OCI-LY3 (cell line): ENCODE data around the gene PIEZO2.

Experiments
- H2AFZ ChIP-seq: fragments of 200-600, 300-600 bp; shearing (Covaris generic); 2 replicates; pipeline ENCODE4 v1.6.0; 2014; ENCODE audit warnings: antibody characterized with exemption, low read depth, low read length
- H3K27ac ChIP-seq: fragments of 200-600, 300-600 bp; sonication (generic); 2 replicates; pipeline ENCODE4 v1.5.1; 2014; ENCODE audit warnings: mild to moderate bottlenecking, low read length, moderate library complexity, mixed read lengths
- H3K27me3 ChIP-seq: fragments of 200-600, 300-600 bp; sonication (generic); 2 replicates; pipeline ENCODE4 v1.6.1; 2014; ENCODE audit warnings: low read depth, low read length, mixed read lengths
- H3K36me3 ChIP-seq: fragments of 200-600, 300-600 bp; sonication (generic); replicated peaks from 2 replicates; pipeline ENCODE3; 2014; ENCODE audit warnings: low read depth, low read length, mixed read lengths
- H3K4me1 ChIP-seq: fragments of 300-600, 200-600 bp; sonication (generic); 2 replicates; pipeline ENCODE4 v1.6.1; 2014; ENCODE audit warnings: low read length, mixed read lengths
- H3K4me2 ChIP-seq: fragments of 200-600, 300-600 bp; sonication (generic); 2 replicates; pipeline ENCODE4 v1.6.1; 2014; ENCODE audit warnings: low read length, mixed read lengths
- H3K4me3 ChIP-seq: fragments of 300-600, 200-600 bp; sonication (generic); 2 replicates; pipeline ENCODE4 v1.5.1; 2014; ENCODE audit warnings: antibody characterized with exemption, mild to moderate bottlenecking, low read length, moderate library complexity
- H3K79me2 ChIP-seq: fragments of 300-600, 200-600 bp; shearing (Covaris generic); 2 replicates; pipeline ENCODE4 v1.6.1; 2014; ENCODE audit warnings: mild to moderate bottlenecking, low read length, mixed read lengths
- H3K9ac ChIP-seq: fragments of 300-600, 200-600 bp; shearing (Covaris generic); 2 replicates; pipeline ENCODE4 v1.6.0; 2014; ENCODE audit warnings: mild to moderate bottlenecking, low read length, moderate library complexity
- H3K9me3 ChIP-seq: fragments of 200-600, 300-600 bp; shearing (Covaris generic); 2 replicates; pipeline ENCODE4 v1.6.1; 2014; ENCODE audit warnings: low read length, mixed read lengths; ENCODE audit not compliant: insufficient read depth
- H4K20me1 ChIP-seq: fragments of 200-600, 300-600 bp; sonication (generic); 2 replicates; pipeline ENCODE4 v1.6.1; 2016; ENCODE audit warnings: low read length, mixed read lengths; ENCODE audit not compliant: insufficient read depth
- EZH2phosphoT487 ChIP-seq: fragments of 200-600 bp; shearing (Covaris generic); IDR thresholded peaks from 2 replicates; pipeline ENCODE4 v1.6.1; 2018; ENCODE audit warnings: antibody characterized with exemption, mixed run types, low read depth
- TF ChIP-seq, protein P1 (sequence below): fragments of 200-600, 300-600 bp; sonication (generic); IDR thresholded peaks from 2 replicates; pipeline ENCODE4 v1.5.1; 2014; ENCODE audit warnings: antibody characterized with exemption, low read length, low read depth

The PIEZO2 gene

GRCh38 chr18:11046140-11046539 is 103.2 kb downstream of the PIEZO2 start:
- H3K9me3 ChIP-seq = no peaks in the 10 kb centered on the region
- H3K4me3 ChIP-seq = no peak overlapping the region
- H3K27me3 ChIP-seq = no peaks in the 10 kb centered on the region
- H3K4me1 ChIP-seq = no peaks in the 10 kb centered on the region
- no peak overlapping the region for H3K9ac ChIP-seq
- H3K79me2 ChIP-seq = no peaks in the 10 kb centered on the region
- TF ChIP-seq EZH2phosphoT487 = no peak
- TF ChIP-seq, protein P1, sequence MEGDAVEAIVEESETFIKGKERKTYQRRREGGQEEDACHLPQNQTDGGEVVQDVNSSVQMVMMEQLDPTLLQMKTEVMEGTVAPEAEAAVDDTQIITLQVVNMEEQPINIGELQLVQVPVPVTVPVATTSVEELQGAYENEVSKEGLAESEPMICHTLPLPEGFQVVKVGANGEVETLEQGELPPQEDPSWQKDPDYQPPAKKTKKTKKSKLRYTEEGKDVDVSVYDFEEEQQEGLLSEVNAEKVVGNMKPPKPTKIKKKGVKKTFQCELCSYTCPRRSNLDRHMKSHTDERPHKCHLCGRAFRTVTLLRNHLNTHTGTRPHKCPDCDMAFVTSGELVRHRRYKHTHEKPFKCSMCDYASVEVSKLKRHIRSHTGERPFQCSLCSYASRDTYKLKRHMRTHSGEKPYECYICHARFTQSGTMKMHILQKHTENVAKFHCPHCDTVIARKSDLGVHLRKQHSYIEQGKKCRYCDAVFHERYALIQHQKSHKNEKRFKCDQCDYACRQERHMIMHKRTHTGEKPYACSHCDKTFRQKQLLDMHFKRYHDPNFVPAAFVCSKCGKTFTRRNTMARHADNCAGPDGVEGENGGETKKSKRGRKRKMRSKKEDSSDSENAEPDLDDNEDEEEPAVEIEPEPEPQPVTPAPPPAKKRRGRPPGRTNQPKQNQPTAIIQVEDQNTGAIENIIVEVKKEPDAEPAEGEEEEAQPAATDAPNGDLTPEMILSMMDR = no peak
- no peak overlapping the region for H3K27ac ChIP-seq
- no peak overlapping the region for H2AFZ ChIP-seq
- H4K20me1 ChIP-seq = no peaks in the 10 kb centered on the region
- no peaks in the 10 kb centered on the region for H3K36me3 ChIP-seq
- H3K4me2 ChIP-seq = no peak overlapping the region

DNA sequence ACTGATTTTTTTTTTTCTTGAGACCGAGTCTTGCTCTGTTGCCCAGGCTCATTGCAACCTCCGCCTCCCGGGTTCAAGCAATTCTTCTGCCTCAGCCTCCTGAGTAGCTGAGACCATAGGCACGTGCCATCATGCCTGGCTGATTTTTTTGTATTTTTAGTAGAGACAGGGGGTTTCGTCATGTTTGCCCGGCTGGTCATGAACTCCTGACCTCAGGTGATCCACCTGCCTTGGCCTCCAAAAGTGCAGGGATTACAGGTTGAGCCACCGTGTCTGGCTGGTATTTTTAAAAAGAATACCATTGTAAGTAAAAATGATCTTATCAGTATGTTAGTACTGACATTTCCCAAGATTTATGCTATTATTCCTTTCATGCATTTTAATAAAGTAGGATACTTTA is 105.7 kb downstream of the PIEZO2 start:
- Histone ChIP-seq H3K4me2 (no peak overlapping the region), H4K20me1 (no peaks in the 10 kb centered on the region), H2AFZ (no peak overlapping the region), H3K79me2 (no peaks in the 10 kb centered on the region), H3K9me3 (no peaks in the 10 kb centered on the region), H3K36me3 (no peaks in the 10 kb centered on the region), H3K4me1 (no peaks in the 10 kb centered on the region), H3K4me3 (no peak overlapping the region), H3K27ac (no peak overlapping the region), H3K9ac (no peak overlapping the region), H3K27me3 (peaks cover 7% of the 10 kb centered on the region; the same call in 1 of the 2 replicates)
- TF ChIP-seq, protein P1 = no peak
- no peak for TF ChIP-seq EZH2phosphoT487

- Histone ChIP-seq H4K20me1 (no peaks in the 10 kb centered on the region), H3K4me1 (no peaks in the 10 kb centered on the region), H3K9ac (no peak overlapping the region), H3K9me3 (no peaks in the 10 kb centered on the region), H3K4me2 (no peak overlapping the region), H3K27ac (no peak overlapping the region), H2AFZ (no peak overlapping the region), H3K36me3 (no peaks in the 10 kb centered on the region), H3K4me3 (no peak overlapping the region), H3K27me3 (peaks cover 11% of the 10 kb centered on the region; the same call in 1 of the 2 replicates), H3K79me2 (no peaks in the 10 kb centered on the region)
- TF ChIP-seq EZH2phosphoT487 = no peak
- TF ChIP-seq, protein P1 = no peak
These were observed 107.1 kb downstream of the PIEZO2 start for GRCh38 chr18:11042247-11042646.

DNA sequence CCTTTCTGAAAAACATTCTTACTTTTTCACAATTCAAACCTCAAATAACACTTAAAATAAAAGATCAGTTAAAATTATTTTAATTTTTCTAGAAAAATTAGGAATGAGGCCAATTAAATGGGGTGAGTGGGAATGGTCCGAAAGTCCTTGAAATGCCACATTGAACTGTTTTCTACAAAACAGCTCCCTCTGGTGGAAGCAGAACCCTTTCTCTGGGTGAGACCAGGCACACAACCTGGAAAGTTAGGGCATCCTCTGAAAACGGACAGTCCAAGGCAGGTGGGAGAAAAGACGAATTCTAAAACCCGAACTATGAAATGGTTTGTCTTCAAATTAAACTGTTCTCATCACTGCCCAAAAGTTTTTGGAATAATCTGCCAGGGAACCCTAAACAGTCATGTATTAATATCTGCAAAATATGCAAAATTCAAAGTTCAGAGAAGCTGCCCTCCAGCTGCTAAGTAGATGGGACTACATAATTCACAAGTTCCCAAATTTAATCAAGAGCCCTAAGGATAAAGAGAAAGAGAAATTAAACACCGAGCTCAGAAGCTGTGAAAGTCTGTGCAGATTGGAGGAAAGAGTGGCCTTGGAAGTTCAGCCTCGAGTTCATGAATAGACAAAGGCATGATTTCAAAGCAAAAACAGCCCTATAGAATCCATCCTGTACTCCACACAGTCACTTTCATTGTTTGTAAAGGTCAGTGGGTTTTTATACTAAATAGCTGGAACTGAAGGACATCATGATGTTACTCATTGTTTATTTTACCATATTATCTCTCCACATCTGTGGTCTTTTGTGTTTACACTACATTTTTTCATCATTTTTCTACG is 108.3 kb downstream of the PIEZO2 start:
- Histone ChIP-seq H4K20me1 (no peaks in the 10 kb centered on the region), H3K27me3 (peaks cover 11% of the 10 kb centered on the region; the same call in 1 of the 2 replicates), H3K4me2 (no peak overlapping the region), H3K9ac (no peak overlapping the region), H3K4me3 (no peak overlapping the region), H3K36me3 (no peaks in the 10 kb centered on the region), H3K27ac (no peak overlapping the region), H2AFZ (no peak overlapping the region), H3K79me2 (no peaks in the 10 kb centered on the region), H3K4me1 (no peaks in the 10 kb centered on the region), H3K9me3 (no peaks in the 10 kb centered on the region)
- no peak for TF ChIP-seq EZH2phosphoT487
- TF ChIP-seq, protein P1 = peak; percentile 69
